GM21381 (cell line): Measurements from ENCODE around the gene ABLIM1.

ENCODE experiments used
- ATAC-seq: cut with Tn5 transposase; IDR thresholded peaks from one replicate; pipeline ENCODE4 v1.9.1; 2021; ENCODE audit warnings: mild to moderate bottlenecking, moderate library complexity; ENCODE audit not compliant: unreplicated experiment

The ABLIM1 gene

DNA sequence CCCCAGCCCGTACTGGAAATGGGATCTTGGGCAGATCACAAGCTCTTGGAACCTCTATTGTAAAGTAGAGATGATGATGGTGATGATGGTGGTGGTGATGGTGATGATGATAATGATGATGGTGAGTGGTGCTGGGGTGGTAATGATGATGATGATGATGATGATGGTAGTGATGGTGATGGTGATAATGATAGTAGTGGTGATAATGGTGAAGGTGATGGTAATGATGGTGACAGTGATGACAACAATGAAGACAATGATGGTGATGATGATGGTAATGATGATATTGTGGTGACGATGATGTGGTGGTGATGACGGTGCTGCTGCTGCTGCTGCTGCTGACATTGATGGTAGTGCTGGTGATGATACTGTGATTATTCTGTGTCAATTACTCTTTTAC is 162.8 kb downstream of the ABLIM1 start:
- no peak for ATAC-seq

DNA sequence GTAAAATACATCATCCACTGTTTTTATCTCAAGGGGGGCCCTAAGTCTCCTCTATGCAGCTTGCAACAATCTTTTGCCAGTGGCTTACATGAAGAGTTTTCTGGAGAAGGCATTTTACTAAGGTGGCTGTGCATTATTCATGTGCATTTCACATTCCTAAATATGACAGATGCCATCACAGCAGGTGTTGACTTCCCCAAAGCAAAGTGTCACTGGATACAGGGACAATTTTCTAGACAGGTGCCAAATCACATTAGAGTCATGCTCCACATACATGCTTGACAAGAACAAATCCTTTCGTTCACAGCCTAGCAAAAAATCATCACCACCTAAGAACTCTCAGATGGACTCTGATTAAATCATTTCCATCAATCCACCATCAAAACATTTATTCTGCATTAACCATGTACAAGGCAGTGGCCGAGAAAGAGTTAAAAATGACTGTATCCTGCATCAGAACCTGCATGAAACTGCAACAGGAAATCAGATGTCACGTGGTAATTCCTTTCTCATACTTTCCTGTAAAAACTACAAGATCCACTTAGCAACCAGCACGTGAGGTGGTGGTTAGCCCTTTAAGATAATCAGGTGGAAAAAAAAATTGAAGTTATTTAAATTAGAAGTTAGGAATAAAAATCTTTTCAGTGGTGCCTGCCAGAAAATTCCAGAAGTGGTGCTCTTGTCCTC is 165.6 kb downstream of the ABLIM1 start:
- ATAC-seq = no peak

DNA sequence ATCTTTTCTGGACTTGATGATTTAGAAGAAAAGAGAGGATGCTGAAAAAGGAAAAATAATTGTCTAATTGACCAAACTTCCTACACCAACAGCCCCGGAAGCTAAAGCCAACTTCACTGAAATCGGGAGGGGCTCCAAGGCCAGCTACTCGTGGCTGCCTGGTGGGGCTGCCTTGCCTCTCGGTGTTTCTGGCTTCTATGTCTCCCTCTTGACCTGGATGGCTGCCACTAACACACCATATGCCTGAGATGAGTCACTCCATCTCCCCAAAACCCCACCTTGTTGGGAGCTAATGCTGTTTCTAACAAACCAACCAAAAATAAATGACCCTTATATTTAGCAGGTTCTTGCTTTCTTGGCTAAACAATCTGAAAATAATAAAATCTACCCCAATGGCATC is 166.1 kb downstream of the ABLIM1 start:
- no peak for ATAC-seq

DNA sequence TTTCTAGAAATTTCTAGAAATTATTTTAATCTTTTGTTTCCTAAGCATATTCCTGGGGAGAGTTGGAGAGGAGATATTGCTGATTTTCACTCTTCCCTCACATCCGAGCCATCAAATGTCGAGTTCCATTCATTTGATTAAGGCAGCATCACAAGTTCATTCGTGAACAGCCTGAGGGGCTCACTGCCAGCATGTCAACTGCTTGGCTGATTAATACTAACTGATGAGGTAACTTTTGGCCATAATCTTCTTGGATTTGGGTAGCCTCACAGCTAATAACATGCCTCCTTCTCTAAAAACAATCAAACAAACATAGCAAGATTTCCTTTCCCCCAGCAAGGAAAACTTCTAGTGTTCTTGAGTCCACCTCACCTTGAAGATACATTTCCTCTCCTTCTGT is 166.7 kb downstream of the ABLIM1 start:
- no peak for ATAC-seq

DNA sequence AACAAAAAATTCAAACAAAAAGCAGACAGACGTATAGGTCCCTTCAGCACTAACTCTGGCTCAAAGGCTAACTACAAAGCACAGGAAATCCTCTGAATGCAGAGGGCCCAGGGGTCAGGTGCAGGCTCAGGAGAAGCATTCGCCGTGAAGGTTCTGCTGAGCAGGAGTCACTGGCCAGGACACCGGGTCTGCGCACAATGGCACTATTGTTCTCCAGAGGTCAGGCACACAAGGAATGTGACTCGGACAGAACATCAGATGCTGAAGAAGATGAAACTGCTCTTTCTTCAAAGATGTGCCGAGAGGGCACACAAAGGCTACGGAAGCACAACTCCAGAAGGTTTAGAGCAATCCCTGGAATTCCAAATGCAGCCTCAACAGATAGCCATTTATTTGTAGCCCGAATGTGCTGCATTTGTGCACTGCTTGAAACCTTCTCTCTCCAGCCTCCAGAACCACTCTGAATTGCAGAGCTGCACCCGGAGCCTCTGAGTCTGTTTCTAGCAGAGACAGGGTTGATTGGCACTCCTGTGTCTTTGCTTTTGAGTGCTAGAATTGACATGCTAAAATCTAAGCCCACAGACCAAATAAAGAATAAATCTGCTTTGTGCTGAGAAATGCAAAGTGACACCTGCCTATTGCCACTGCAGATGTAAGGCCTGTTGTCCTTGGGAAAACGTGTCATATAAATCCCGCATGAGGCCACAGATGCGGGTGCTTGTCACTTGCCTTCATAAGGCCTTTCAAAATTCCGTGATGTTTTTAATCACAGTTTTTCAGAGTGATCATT is 168.4 kb downstream of the ABLIM1 start:
- ATAC-seq = no peak

DNA sequence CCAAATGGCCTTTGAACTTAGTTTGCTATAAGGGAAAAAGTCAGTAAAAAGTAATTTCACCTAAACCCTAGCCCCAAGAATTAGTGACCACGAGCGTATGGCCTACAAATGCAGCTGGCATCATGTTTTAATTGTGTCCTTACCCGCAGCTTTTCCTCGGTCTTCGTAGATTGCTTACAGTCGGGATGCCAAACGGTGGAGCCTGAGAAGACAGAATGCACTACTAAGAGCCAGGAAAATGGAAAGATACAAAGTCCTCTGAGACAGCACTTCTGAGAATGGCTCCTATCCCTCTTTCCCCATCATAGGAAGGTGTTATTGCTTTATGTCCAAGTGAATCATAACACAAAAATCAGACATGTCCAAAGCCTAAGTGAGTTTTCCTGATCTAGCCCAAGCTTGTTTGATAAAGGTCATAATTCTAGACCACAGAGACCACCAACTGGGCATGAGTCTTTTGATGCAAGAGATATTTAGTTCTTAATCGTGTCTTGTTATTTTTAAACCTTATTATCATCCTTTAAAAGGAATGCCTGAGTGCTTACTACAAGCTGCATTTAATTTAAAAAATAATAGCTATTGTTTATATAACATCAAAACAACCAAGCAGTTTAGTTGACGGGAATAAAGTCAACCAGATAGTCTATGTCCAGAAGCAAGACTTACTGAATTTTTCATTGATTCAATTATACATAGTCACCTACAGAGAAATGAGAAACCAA is 170.1 kb downstream of the ABLIM1 start:
- ATAC-seq = no peak

DNA sequence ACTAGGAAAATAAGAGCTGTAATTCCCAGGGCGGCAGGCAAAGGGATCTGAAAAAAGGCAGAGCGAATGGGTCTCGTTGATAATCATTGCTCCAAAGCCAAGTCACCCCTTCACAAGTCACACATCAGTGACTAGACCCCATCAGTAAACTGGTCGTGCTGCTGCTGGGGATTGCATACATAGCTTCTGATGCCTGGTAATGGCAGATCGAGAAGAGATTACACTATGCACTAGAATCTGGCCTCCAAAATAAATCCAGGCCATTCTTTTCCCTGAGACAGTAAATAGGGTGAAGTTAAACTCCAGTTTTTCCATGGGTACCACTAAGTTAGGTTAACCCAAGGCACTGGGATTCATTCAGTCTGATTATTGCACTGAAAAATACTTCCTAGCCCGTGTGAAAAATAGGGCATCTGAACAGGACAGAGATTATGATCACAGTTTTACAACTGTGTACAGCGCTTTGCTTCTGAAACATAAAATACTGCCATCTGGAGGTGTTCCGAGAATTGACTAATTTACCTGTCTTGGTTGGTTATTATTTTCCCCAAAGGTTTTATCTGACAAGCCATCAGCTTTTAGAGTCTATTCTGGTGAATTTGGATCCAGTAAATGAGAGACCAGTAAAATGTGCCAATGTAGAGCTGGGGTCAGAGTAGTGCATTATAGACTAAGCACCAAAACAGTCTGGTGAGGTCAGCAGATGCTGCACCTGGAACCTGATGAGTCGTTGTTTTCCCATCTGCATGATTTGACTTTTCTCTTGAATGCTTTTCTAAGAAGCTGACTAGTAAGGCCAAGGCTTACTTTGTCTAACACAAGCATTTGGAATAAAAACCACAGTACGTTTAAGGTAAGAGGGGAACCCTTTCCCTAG is 170.9 kb downstream of the ABLIM1 start:
- ATAC-seq = no peak

DNA sequence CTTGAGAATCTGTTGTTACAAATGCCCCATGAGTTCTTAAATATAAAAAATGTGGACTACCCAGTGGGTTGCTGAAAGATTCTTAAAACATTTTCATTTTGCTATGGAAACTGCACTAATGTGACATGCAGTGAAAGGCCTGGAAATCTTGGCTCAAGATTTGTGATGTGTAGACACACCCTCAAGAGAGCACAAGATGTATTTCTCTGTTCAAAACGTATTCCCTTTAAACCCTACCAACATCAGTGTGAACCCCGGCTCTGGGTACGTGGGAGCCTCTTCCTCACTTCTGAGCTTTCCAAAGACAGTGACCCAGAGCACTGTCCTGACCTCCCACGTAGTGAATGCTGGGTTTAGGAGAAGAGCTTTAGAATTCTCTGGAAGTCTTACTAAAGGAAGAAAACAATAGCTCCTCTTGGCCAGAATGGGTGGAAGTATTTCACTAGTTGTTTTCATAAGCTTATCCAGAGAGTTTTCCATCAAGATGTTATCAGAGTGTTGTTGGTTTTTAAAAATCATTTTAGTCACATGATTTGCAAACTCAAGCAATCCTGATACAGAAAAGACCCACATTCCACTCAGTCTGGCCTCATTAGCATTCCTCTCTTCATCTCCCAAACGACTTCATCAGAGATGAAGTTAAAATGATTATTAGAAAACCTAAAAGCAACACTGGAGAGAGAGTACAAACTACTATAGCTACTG is 172.2 kb downstream of the ABLIM1 start:
- no peak for ATAC-seq

DNA sequence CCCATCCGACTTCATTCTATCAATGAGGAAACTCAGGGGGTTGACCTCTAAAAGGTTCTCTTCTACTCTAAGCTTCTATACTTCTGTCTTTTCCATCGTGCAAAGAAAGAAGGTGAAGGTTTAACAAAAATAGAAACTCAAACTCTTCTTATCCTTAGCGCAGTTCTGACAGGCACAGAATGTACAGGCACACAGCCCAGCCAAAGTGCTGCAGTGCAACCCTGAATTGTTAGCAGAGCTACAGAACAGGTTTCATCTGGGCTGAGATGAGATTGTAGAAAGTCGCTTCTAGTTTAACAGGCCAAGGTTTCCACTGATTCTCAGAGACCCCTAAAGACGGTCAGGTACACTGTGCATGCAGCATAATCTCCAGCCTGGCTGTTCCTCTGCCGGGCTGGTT is 174.5 kb downstream of the ABLIM1 start:
- ATAC-seq = no peak

DNA sequence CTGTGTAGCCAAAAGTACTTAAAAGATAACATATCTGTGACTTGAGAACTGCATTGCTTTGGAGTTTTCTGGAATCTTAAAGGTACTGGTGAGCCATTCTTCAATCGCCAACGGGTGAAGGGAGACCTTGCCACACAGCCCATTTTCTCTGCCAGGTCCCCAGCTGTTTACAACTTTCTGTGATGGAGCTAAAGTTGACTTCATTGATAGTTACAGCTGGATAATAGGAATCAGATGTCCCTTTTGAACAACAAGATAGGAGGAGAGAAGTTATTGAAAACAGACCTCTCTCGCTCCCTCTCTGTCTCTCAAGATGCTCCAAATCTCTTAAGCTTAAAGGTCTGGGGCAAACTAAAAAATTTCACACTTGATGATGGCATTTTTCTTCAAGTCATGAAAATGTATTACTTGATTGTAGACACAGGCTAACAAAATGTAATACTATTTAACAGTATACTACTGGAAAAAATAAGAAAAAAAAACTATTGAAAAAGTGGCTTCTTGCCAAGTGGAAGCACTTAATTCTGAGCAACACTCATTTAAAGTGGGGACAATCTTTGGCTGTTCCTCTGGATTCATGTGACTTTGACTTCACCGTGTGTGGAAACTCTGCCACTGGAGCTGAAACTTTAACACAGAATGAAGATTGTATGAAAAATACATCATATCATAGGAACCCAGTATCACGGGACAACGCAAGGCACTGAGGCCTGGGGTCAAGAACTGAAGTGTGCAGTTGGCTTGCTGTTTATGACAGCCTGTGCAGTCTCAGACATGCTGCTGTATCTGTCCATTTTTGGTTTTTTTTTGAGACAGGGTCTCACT is 175.4 kb downstream of the ABLIM1 start:
- no peak for ATAC-seq

DNA sequence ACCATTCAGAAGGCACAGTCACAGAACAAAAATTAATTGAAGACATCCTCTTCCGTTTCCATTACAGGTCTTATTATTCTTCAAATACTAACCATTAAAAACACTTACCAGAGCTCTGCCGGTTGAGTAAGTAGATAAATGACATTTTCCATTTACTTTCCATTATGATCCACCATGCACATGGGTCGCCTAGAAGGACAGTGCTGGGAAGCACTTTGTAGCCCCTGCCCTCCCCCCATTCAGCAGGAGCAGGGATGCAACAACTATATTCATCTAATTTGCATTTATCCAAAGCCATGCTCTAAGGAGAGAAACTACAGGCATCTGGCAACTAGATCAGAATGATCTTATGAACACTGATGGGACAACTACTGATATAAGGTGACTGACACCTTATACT is 177.0 kb downstream of the ABLIM1 start:
- ATAC-seq = no peak

DNA sequence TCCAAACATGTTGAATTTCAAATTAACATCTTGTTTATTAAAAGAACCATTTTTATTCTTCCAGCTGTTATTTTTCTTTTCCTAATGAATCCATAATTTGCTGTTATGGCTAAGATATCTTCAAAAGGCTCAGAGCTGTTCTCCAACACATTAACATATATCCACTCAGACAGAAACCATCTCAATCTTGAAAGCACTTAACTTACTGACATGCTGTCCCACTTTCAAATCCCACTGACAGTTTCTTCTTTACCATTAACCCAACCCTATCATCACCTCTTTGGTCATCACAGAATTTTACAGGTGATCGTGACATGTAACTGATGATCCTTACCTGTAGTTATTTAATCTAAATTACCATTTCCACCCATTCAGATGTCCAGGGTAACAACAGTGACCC is 178.2 kb downstream of the ABLIM1 start:
- no peak for ATAC-seq

DNA sequence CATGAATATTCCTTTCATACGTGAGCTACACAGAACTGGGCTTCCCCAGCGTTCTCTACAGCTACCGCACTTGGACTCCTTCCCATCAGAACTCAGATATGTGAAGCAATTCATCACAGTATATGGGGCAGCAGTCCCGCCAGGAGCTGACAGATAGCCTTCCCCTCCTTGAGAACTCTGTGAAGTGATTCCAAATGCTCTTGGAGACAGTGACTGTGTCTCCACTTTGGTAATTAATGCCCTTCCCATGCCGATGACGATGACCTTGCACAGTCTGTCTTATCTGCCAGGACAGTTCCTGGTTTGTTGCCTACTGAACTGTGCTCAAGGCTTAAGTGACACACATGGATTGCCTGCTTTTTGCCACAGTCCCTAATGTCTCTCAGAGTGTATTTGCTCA is 178.8 kb downstream of the ABLIM1 start:
- no peak for ATAC-seq

DNA sequence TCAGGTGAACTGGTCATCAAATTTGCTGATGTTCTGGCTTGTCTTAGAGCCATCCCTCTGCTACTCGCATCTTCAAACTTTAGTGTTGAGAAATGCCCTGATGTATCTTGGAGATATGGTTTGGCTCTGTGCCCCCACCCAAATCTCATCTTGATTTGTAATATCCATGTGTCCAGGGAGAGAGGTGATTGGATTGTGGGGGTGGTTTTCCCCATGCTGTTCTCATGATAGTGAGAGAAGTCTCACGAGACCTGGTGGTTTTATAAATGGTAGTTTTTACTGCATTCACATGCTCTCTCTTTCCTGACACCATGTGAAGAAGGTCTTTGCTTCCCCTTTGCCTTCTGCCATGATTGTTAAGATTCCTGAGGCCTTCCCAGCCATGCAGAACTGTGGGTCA is 179.8 kb downstream of the ABLIM1 start:
- ATAC-seq = no peak

DNA sequence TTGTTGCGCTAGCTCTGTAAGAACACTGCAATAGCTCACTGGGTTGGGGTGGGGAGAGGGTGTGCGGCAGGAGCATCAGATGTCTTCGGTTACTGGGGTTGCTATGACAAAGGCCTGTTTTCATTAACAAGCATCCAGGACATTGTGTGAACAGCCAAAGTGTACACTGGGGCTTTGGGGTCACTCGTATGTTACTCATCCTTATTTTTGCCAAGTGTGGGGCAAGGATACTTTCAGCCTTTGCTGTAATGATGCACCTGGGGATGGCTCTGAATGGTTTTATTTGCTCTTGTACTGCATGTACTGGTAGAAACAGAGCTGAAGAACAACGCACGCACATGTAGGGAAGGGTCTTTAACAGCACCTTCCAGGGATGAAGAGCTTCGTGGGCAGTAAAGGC is 180.8 kb downstream of the ABLIM1 start:
- ATAC-seq = no peak

DNA sequence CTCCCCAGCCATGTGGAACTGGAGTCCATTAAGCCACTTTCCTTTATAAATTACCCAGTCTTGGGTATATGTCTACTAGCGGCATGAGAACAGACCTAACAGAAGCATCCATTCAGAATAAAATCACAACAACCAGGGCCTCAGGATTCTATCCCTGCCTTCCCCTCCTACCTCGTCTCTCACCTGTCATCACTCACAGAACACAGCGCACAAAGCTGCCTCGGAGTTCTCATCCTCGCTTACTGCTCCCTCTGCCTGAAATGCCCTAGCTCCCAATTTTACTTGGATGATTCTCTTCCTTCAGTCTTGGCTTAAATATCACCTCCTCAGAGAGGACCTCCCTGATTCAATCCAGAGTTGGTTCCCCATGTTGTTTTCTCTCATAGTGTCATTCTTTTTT is 183.1 kb downstream of the ABLIM1 start:
- no peak for ATAC-seq

DNA sequence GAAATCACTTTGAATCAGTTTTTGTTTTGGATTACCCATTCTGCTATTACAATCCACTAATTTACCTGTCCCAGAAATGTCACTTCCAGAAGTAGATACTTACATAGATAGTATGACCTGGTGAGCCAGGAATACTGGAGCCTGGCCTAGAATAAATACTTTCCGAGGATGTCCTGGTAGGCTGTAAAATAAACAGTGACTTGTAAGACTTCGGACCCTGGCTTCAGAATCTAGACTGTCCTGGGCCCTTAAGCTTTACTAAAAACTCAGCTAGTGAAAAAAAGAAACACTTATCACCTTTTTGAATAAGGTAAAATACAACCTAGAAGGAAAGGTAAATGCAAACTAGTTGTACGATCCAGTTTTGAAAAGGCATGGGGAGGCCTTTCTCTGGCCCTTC is 184.3 kb downstream of the ABLIM1 start:
- no peak for ATAC-seq

DNA sequence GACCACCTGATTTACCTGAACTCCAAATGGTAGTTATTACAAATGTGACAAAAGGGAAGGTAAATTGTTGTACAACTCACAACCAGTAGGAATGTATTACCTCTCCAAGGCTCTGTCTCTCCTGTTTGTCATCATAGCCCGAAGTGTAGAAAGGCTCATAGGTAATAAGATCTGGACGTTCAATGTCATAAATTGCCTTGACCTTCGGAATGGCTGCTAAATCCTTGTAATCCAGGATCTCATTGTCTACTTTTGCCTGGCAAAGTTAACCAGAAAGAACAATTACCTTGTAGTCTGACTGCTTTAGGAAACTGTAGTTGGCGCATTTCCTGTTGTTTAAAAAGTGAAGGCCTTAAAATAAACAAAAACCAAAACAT is 185.2 kb downstream of the ABLIM1 start:
- ATAC-seq = no peak
